Hepatocyte (in vitro differentiated cells): ENCODE data around the gene KRT14.

Source experiments
- CTCF ChIP-seq: fragments of 200-600 bp; sonication (generic); IDR thresholded peaks from 2 replicates; pipeline ENCODE4 v1.5.1; 2016; ENCODE audit warnings: antibody characterized with exemption, mild to moderate bottlenecking; ENCODE audit not compliant: poor library complexity
- EZH2 ChIP-seq: fragments of 200-600 bp; sonication (generic); IDR thresholded peaks from 2 replicates; pipeline ENCODE4 v1.6.1; 2016; ENCODE audit warnings: antibody characterized with exemption, mild to moderate bottlenecking, borderline replicate concordance
- EZH2phosphoT487 ChIP-seq: fragments of 200-600 bp; sonication (generic); IDR thresholded peaks from one replicate; pipeline ENCODE4 v1.6.1; 2018; ENCODE audit warnings: antibody characterized with exemption, mild to moderate bottlenecking, low read depth, moderate library complexity; ENCODE audit not compliant: unreplicated experiment, severe bottlenecking

GRCh38 chr17:41586863-41587495 is at the start of gene KRT14:
- no peak for TF ChIP-seq CTCF
- TF ChIP-seq EZH2phosphoT487: no peak
- TF ChIP-seq EZH2: no peak
